ENCODE results near the gene ZNRF4. TPM values are rescaled to one million over a fixed set of nuclear protein-coding genes. Genes with fewer than 3 reads are reported as not detected.

The ZNRF4 gene
- total and polyA plus RNA-seq, 2 of the 8 experiments (the other 6 are each of a cell fraction or from before 2014, with no cell fraction given), result not detected

DNA sequence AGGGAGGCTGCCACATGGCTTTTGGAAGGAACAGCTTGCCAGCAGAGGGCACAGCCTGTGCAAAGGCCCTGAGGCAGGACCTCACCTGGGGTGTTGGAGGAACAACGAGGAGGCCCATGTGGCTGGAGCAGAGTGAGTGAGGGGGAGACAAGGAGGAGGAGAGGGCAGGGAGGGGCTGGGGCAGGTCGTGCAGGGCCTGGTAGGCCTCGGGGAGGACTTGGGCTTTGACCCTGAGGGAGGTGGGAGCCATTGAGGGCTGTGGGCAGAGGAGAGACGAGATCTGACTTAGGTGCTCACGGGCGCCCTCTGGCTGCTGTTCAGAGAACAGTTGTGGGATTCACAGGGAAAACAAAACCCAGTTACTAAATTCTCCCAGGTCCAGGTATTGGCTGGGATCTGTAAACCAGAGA, 25.2 kb downstream of the ZNRF4 start (continued):
- TF ChIP-seq SAP30 (IDR thresholded peaks at IDR 0.05; ENCODE audit: insufficient read depth, insufficient replicate concordance, low read length), result no peak
- no peak for TF ChIP-seq CHD1 (IDR thresholded peaks at IDR 0.05; ENCODE audit: low read depth, low read length)
- no peak for TF ChIP-seq SIN3A (conservative IDR thresholded peaks at IDR 0.05 in 1 of 2, IDR thresholded peaks at IDR 0.05 in 1 of 2; ENCODE audit: low read depth in 1 of 2, low read length in 2 of 2)
- TF ChIP-seq RFX5 (IDR thresholded peaks at IDR 0.05; ENCODE audit: borderline replicate concordance, low read depth, low read length), result no peak
- TF ChIP-seq CHD2 (IDR thresholded peaks at IDR 0.05; ENCODE audit: low read length), result no peak
- TF ChIP-seq NANOG (IDR thresholded peaks at IDR 0.05; ENCODE audit: insufficient read depth, low read depth, low read length, poor library complexity, severe bottlenecking), result no peak
- TF ChIP-seq POLR2A (IDR thresholded peaks at IDR 0.05; ENCODE audit: control extremely low read depth in 1 of 2, low read depth in 2 of 2, low read length in 2 of 2), result no peak
- TF ChIP-seq EZH2 (IDR thresholded peaks at IDR 0.05; ENCODE audit: low read depth, low read length, severe bottlenecking), result no peak
- TF ChIP-seq, protein P1, sequence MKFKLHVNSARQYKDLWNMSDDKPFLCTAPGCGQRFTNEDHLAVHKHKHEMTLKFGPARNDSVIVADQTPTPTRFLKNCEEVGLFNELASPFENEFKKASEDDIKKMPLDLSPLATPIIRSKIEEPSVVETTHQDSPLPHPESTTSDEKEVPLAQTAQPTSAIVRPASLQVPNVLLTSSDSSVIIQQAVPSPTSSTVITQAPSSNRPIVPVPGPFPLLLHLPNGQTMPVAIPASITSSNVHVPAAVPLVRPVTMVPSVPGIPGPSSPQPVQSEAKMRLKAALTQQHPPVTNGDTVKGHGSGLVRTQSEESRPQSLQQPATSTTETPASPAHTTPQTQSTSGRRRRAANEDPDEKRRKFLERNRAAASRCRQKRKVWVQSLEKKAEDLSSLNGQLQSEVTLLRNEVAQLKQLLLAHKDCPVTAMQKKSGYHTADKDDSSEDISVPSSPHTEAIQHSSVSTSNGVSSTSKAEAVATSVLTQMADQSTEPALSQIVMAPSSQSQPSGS (IDR thresholded peaks at IDR 0.05; ENCODE audit: low read length), result no peak
- no peak for TF ChIP-seq CREB1 (IDR thresholded peaks at IDR 0.05)
- no peak for TF ChIP-seq GTF2F1 (IDR thresholded peaks at IDR 0.05; ENCODE audit: borderline replicate concordance, low read depth, low read length)
- TF ChIP-seq, protein P2, sequence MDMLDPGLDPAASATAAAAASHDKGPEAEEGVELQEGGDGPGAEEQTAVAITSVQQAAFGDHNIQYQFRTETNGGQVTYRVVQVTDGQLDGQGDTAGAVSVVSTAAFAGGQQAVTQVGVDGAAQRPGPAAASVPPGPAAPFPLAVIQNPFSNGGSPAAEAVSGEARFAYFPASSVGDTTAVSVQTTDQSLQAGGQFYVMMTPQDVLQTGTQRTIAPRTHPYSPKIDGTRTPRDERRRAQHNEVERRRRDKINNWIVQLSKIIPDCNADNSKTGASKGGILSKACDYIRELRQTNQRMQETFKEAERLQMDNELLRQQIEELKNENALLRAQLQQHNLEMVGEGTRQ (IDR thresholded peaks at IDR 0.05; ENCODE audit: low read length), result no peak
- TF ChIP-seq ZNF274 (IDR thresholded peaks at IDR 0.05; ENCODE audit: borderline replicate concordance, extremely low read depth, low read length), result no peak
- no peak for TF ChIP-seq SIX5 (IDR thresholded peaks at IDR 0.05; ENCODE audit: low read depth, low read length)
- no peak for TF ChIP-seq MAFK (IDR thresholded peaks at IDR 0.05; ENCODE audit: low read depth, low read length)
- no peak for TF ChIP-seq SP2 (IDR thresholded peaks at IDR 0.05; ENCODE audit: low read length)
- no peak for TF ChIP-seq TEAD4 (IDR thresholded peaks at IDR 0.05; ENCODE audit: low read depth, low read length)
- TF ChIP-seq HDAC6 (IDR thresholded peaks at IDR 0.05; ENCODE audit: low read depth, low read length), result no peak
- TF ChIP-seq, protein P3, sequence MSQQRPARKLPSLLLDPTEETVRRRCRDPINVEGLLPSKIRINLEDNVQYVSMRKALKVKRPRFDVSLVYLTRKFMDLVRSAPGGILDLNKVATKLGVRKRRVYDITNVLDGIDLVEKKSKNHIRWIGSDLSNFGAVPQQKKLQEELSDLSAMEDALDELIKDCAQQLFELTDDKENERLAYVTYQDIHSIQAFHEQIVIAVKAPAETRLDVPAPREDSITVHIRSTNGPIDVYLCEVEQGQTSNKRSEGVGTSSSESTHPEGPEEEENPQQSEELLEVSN (IDR thresholded peaks at IDR 0.05), result no peak
- no peak for TF ChIP-seq JUND (IDR thresholded peaks at IDR 0.05; ENCODE audit: low read length)
- no peak for TF ChIP-seq RBBP5 (IDR thresholded peaks at IDR 0.05; ENCODE audit: borderline replicate concordance, low read depth, low read length)
